Ovary (tissue), 9 donors: ENCODE measurements around the gene MBD5. TPM values are rescaled to one million over a fixed set of nuclear protein-coding genes. Genes with fewer than 3 reads are reported as not detected.

Experiments
- DNase-seq, 5 donors: peaks; one replicate each; pipeline ENCODE4 v3.0.0-alpha.2; 2019 to 2020
- H3K27ac ChIP-seq, 2 donors: fragments of 200-600 bp; one replicate each; pipeline versions ENCODE4 v1.5.1 to v1.8.0; 2019 to 2022
- H3K27me3 ChIP-seq: fragments of 200-600 bp; one replicate; pipeline ENCODE4 v1.8.0; 2022
- H3K36me3 ChIP-seq: fragments of 200-600 bp; sonication (generic); one replicate; pipeline ENCODE4 v1.5.1; 2019
- H3K4me1 ChIP-seq: one replicate; pipeline ENCODE4 v1.8.1; 2013; ENCODE audit warnings: mild to moderate bottlenecking, moderate library complexity; ENCODE audit not compliant: insufficient read depth
- H3K4me3 ChIP-seq: fragments of 200-600 bp; sonication (generic); one replicate; pipeline ENCODE4 v1.5.1; 2017
- H3K9me3 ChIP-seq, 2 donors: fragments of 200-600 bp in 1 of 2; sonication (generic) in 1 of 2; one replicate each; pipeline versions ENCODE4 v1.5.1 to v1.8.1; 2013 to 2019; ENCODE audit warnings: mild to moderate bottlenecking in 1 of 2, moderate library complexity in 1 of 2
- CTCF ChIP-seq, 3 donors: fragments of 450-650 bp in 2 of 3; fragments of 200-600 bp in 1 of 3; IDR thresholded peaks; one replicate each; pipeline versions ENCODE4 v1.5.1 to v1.8.0; 2016 to 2022; ENCODE audit warnings: antibody characterized with exemption in 3 of 3, mild to moderate bottlenecking in 1 of 3
- EP300 ChIP-seq: sonication (generic); formaldehyde crosslinking; IDR thresholded peaks from one replicate; pipeline ENCODE4 v1.6.1; 2017; ENCODE audit warnings: antibody characterized with exemption
- POLR2A ChIP-seq: fragments of 450-650 bp; IDR thresholded peaks from one replicate; pipeline ENCODE4 v1.6.1; 2017; ENCODE audit warnings: antibody characterized with exemption, mild to moderate bottlenecking, moderate library complexity
- WGBS, 3 donors: extraction: QIAGEN DNeasy Blood & Tissue Kit in 1 of 3; methylation state at CpG; one replicate each; pipeline versions ENCODE4 v1.1.5 to v1.1.7; 2013 to 2017; 5-methylcytosine and 5-hydroxymethylcytosine counted together
- intact Hi-C, 4 donors: fragments of 100-400 bp; cut with DNase I; formaldehyde crosslinking; loops; one replicate each; pipeline versions ENCODE4 v1.11.0 to v1.15.1; 2022 to 2023
- polyA plus RNA-seq, 2 donors: library from polyadenylated mRNA; stranded (reverse); fragments of 200-250 nt in 1 of 2; fragments of 350-450 nt in 1 of 2; fragmentation: Illumina TruSeq in 1 of 2; extraction: RNeasy Lipid Tissue Mini Kit (QIAGEN cat#74804) in 1 of 2; gene quantifications; one replicate each; pipeline ENCODE4 v1.2.3, GENCODE V29; 2013 to 2014
- small RNA-seq: library from RNA; depleted of rRNA; stranded (forward); fragments of <200 nt; gene quantifications from one replicate; pipeline ENCODE3, GENCODE V24; 2016
- total RNA-seq, 7 donors: library from RNA; depleted of rRNA in 2 of 7; stranded (reverse); fragments of >200 nt in 2 of 7; fragmentation: NEBNext Ultra II Directional in 3 of 7; extraction: Animal tissue kit (Norgen Biotek cat#: 25700) in 3 of 7; gene quantifications; one replicate each; pipeline versions ENCODE4 v1.1.0 to v1.2.4, GENCODE V29; 2016 to 2023
- donor health status: DM: no; HTN: no; CAD: no; lungs with moderate emphysema.
- donor health status: DM: no; HTN: no; CAD: no.
- donor health status: Bipolar disorder and iron deficiency.
- donor health status: DM: yes; HTN: yes; CAD: no.
- donor health status: DM: no; HTN: no; CAD: no.
- donor health status: DM: yes; HTN: yes; CAD: no.

The MBD5 gene
- total and polyA plus RNA-seq, 9 donors: 8.5 to 66.3 (median 45.8) TPM

DNA sequence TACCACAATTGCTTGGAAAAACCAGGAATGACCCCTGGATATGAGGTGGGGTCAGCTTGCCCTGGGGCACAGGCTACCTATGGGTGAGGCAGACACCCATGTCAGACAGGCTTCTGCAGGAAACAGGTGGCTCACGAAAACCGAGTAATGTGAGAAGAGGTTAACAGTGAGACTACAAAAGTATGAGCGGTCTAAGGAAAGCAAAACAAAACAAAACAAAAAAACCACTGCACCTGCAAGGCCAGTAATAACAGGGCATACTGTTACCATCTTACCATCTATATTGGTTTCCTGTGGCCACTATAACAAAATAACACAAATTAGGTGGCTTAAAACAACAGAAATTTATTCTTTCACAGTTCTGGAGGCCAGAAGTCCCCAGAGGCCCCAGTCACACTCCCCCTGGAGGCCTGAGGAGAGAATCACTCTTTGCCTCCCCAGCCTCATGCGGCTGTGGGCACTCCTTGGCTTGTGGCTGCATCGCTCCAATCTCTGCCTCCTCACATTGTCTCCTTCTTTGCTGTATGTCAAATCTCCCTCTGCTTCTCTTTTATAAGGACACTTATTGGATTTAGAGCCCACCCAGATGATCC is 537.0 kb downstream of the MBD5 start:
- WGBS, 3 donors: 94 to 100% (median 94%) methylated on average over 5 of the region's 5 CpGs
- no peaks in the 10 kb centered on the region for H3K36me3 ChIP-seq
- H3K9me3 ChIP-seq: no peaks in the 10 kb centered on the region
- TF ChIP-seq EP300: no peak
- TF ChIP-seq CTCF (IDR thresholded peaks at IDR 0.05): no peak
- TF ChIP-seq POLR2A: no peak
- no peaks in the 10 kb centered on the region for H3K4me1 ChIP-seq
- intact Hi-C loops: no loop called here
- no peak overlapping the region for H3K27ac ChIP-seq
- H3K27me3 ChIP-seq: no peaks in the 10 kb centered on the region
- H3K4me3 ChIP-seq: no peak overlapping the region
- DNase-seq: no peak

GRCh38 chr2:148560496-148560895 is 539.6 kb downstream of the MBD5 start:
- no peak overlapping the region for H3K27ac ChIP-seq
- H3K36me3 ChIP-seq: no peaks in the 10 kb centered on the region
- DNase-seq: no peak
- intact Hi-C loops: no loop called here
- TF ChIP-seq EP300 (no peak), CTCF (IDR thresholded peaks at IDR 0.05) (no peak), POLR2A (no peak)
- no peaks in the 10 kb centered on the region for H3K4me1 ChIP-seq
- H3K9me3 ChIP-seq: no peaks in the 10 kb centered on the region
- no peak overlapping the region for H3K4me3 ChIP-seq
- H3K27me3 ChIP-seq: no peaks in the 10 kb centered on the region
- WGBS, 3 donors: 25 to 32% (median 29%) methylated on average over 5 of the region's 5 CpGs

DNA sequence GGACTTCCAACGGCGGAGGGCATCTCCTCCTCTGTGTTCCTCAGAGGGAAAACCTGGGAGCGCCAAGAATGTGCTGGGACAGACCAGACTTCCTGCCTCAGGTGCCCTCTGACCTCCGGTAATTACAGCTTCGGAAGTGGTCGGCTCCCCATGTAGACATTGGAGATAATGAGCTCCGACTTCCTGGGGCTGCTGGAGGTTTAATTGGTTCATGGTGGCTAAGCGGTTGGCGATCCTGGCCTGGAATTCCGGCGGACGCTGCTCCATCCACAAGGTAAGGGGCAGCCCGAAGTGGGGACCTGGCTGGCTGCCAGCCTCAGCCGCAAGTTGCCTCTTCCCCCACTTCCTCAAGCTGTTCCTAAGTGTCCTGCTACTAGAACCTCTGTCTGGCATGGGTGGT is 540.5 kb downstream of the MBD5 start:
- H3K9me3 ChIP-seq: no peaks in the 10 kb centered on the region
- DNase-seq: no peak
- intact Hi-C loops: no loop called here
- H3K27me3 ChIP-seq: no peaks in the 10 kb centered on the region
- H3K4me1 ChIP-seq: no peaks in the 10 kb centered on the region
- H3K27ac ChIP-seq: no peak overlapping the region
- H3K4me3 ChIP-seq: no peak overlapping the region
- no peaks in the 10 kb centered on the region for H3K36me3 ChIP-seq
- TF ChIP-seq CTCF (IDR thresholded peaks at IDR 0.05) (no peak), EP300 (no peak), POLR2A (no peak)
- WGBS, 3 donors: 70 to 74% (median 70%) methylated on average over 14 of the region's 14 CpGs

GRCh38 chr2:148565272-148565894 is 544.5 kb downstream of the MBD5 start:
- no peaks in the 10 kb centered on the region for H3K36me3 ChIP-seq
- intact Hi-C loops: no loop called here
- no peak overlapping the region for H3K4me3 ChIP-seq
- no peak for DNase-seq
- 59 to 67% (median 59%) methylated on average over 4 of the region's 4 CpGs for WGBS, 3 donors
- no peak overlapping the region for H3K27ac ChIP-seq
- no peaks in the 10 kb centered on the region for H3K27me3 ChIP-seq
- H3K9me3 ChIP-seq: no peaks in the 10 kb centered on the region
- no peaks in the 10 kb centered on the region for H3K4me1 ChIP-seq
- TF ChIP-seq CTCF (IDR thresholded peaks at IDR 0.05): no peak
- TF ChIP-seq EP300: no peak
- TF ChIP-seq POLR2A: no peak

Small RNAs within 50 kb of the gene (small RNA-seq; reads per million reads assigned to genes)
- not detected for gene RF00554

Other genes starting within 250 kb of the MBD5 start
- 10 to 100 TPM; 16.4 to 36.9 (median 23.2) TPM for gene ACVR2A, start 176.1 kb upstream of the MBD5 start, total RNA-seq
- gene ACVR2A, start 176.1 kb upstream of the MBD5 start, polyA plus RNA-seq: 1 to 10 TPM; 4.5 to 5.0 TPM
- 10 to 100 TPM; 44.3 to 78.0 (median 50.1) TPM for gene ORC4, start 354 bp upstream of the MBD5 start, total RNA-seq
- 10 to 100 TPM; 14.9 to 26.2 TPM for gene ORC4, start 354 bp upstream of the MBD5 start, polyA plus RNA-seq